Activated CD8-positive, alpha-beta memory T cell treated with anti-CD3 and anti-CD28 coated beads for 36 hours (primary cell): ENCODE measurements around the gene PANK1. TPM values are rescaled to one million over a fixed set of nuclear protein-coding genes. Genes with fewer than 3 reads are reported as not detected.
"Not testable (repeated sequence)": the region's sequence is repeated elsewhere in the genome, so short reads cannot be mapped to it uniquely, and the experiment has no call there.

Source experiments
- CTCF ChIA-PET: fragments of 350-600 bp; sonication (Branson Sonifier 250); formaldehyde crosslinking; loops from one replicate; lab custom pipeline; 2021; ENCODE audit warnings: antibody characterized with exemption; lab: Charles Lee
- POLR2A ChIA-PET: fragments of 350-600 bp; sonication (Branson Sonifier 250); formaldehyde crosslinking; loops from one replicate; lab custom pipeline; 2021; ENCODE audit warnings: antibody characterized with exemption; lab: Charles Lee
- total RNA-seq, 2 experiments: library from RNA; stranded (reverse); gene quantifications; one replicate each; pipeline ENCODE4 v1.2.3, GENCODE V29; 2021

The PANK1 gene
- total RNA-seq, 2 experiments from 2014 or later, result 3.1 to 3.5 TPM

- ChIA-PET POLR2A (interaction anchor here (0.5 to 0.6 kb wide), 2 partner anchors 332 to 658 kb away, joined by 4 read pairs; no protein-coding TSS in a partner anchor), CTCF (interaction anchor here (0.6 kb wide), 1 partner anchor 211 kb away, joined by 7 read pairs; no protein-coding TSS in a partner anchor)
Measured at GRCh38 chr10:89550509-89550908, 94.5 kb downstream of the PANK1 start.

GRCh38 chr10:89549510-89549909 is 95.5 kb downstream of the PANK1 start:
- ChIA-PET POLR2A (no interaction called here), CTCF (no interaction called here)

GRCh38 chr10:89548673-89549072 is 96.4 kb downstream of the PANK1 start:
- ChIA-PET CTCF (interaction anchor here (0.5 kb wide), 1 partner anchor 20 kb away, joined by 5 read pairs; no protein-coding TSS in a partner anchor), POLR2A (no interaction called here)

- ChIA-PET POLR2A (no interaction called here), CTCF (no interaction called here)
Measured at GRCh38 chr10:89547853-89548513, 97.1 kb downstream of the PANK1 start.

GRCh38 chr10:89546651-89547050 is 98.4 kb downstream of the PANK1 start:
- CTCF ChIA-PET, POLR2A ChIA-PET: not testable (repeated sequence)

- CTCF ChIA-PET, result interaction anchor here (0.7 kb wide), 1 partner anchor 744 kb away, joined by 3 read pairs; no protein-coding TSS in a partner anchor
- POLR2A ChIA-PET, result no interaction called here
Measured at GRCh38 chr10:89543841-89544240, 101.2 kb downstream of the PANK1 start.

GRCh38 chr10:89540420-89540949 is 104.6 kb downstream of the PANK1 start:
- ChIA-PET CTCF (interaction anchor here (0.7 kb wide), 1 partner anchor 114 kb away, joined by 3 read pairs; no protein-coding TSS in a partner anchor), POLR2A (no interaction called here)

- POLR2A ChIA-PET, result no interaction called here
- CTCF ChIA-PET, result no interaction called here
Measured at GRCh38 chr10:89537364-89537763, 107.7 kb downstream of the PANK1 start.

GRCh38 chr10:89536013-89536354 is 109.1 kb downstream of the PANK1 start:
- ChIA-PET CTCF (no interaction called here), POLR2A (no interaction called here)

- CTCF ChIA-PET, result no interaction called here
- POLR2A ChIA-PET, result no interaction called here
Measured at GRCh38 chr10:89535171-89536012, 109.7 kb downstream of the PANK1 start, which contains the start of gene SLC16A12. Gene SLC16A12 (minus strand): TSS chr10:89535594. CDS start chr10:89462578, 73,016 bp downstream.

GRCh38 chr10:89534826-89535166 is 110.2 kb downstream of the PANK1 start:
- ChIA-PET POLR2A (no interaction called here), CTCF (no interaction called here)

Other genes with a start within 250 kb of the PANK1 start
- gene IFIT5, start 230.7 kb downstream of the PANK1 start, total RNA-seq, result 1 to 10 TPM; 6.4 to 6.5 TPM
- not detected for gene SLC16A12, start 109.6 kb downstream of the PANK1 start, total RNA-seq
- 10 to 100 TPM; 48.1 to 49.6 TPM for gene KIF20B, start 56.3 kb upstream of the PANK1 start, total RNA-seq